GM19099 (cell line): ENCODE measurements around the gene DCDC2B.
A peak's percentile ranks its signal among the peaks of the same experiment; 100 is the strongest.

Source experiments
- POLR2A ChIP-seq: IDR thresholded peaks from 3 replicates; pipeline ENCODE4 v1.6.1; 2011; ENCODE audit warnings: low read depth; ENCODE audit not compliant: insufficient read length; ENCODE audit errors: extremely low read depth

Gene DCDC2B

GRCh38 chr1:32208891-32209328 lies at the start of gene DCDC2B:
Gene DCDC2B, plus strand, starts transcription at chr1:32209089. Its CDS starts 5 bp downstream, at chr1:32209094.
- no peak for TF ChIP-seq POLR2A

DNA sequence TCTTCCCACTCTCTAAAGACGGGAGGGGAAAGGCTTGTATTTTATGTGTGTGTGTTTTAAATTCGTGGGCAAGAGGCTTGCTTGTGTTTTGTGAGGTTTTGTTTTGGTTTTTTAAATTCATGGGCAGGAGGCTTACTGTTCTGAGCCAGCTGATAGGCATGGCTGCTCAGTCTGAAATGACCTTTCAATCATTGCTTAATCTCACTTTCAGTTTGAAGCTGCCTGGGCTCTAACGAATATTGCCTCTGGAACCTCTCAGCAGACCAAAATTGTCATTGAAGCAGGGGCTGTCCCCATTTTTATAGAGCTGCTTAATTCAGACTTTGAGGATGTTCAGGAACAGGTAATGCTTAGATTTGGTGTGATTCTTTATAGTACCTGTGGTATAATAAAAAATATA lies 49.7 kb upstream of the DCDC2B start:
- no peak for TF ChIP-seq POLR2A

DNA sequence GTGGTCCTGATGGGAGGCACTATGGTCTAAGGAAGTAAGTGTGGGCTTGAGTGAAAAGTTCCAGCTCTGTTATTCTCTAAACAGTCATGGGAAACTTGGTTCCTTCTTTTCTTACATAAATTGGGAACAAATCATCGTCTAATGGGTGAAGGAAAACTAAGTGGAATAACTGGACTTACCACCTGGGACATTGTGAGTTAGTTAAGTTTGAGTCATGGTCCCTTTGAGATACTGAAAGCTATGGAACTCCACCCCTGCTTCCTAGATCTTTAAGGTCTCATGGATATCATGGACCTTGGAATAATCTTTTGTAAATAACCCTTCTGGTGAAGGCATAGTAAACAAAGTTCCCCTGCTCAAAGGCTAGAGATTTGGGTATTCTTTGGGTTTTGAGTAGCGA lies 45.5 kb upstream of the DCDC2B start:
- TF ChIP-seq POLR2A = no peak

DNA sequence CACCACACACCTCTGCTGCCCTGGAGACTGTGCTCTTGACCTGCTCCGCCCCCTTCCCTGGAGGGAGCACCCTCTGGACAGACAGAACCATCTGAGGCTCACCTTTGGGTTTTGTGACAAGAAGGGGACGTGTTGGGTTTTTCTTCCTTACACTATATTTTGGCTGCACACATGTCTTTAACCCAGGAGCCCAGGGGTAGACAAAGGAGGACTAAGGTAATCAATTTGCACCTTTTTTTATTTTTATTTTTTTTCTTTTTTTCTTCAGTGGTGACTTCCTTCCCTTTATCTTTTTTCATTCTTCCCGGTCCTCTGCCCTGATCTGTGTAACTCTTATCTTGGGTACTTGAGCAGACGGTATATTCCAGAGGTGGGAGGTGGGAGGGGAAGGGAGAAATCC lies 37.9 kb upstream of the DCDC2B start:
- TF ChIP-seq POLR2A = no peak

GRCh38 chr1:32172621-32173245 lies 36.2 kb upstream of the DCDC2B start:
- TF ChIP-seq POLR2A = no peak

GRCh38 chr1:32178380-32179192 lies 30.3 kb upstream of the DCDC2B start:
- TF ChIP-seq POLR2A = no peak

- TF ChIP-seq POLR2A = no peak
Measured at GRCh38 chr1:32179193-32179442, 29.8 kb upstream of the DCDC2B start.

DNA sequence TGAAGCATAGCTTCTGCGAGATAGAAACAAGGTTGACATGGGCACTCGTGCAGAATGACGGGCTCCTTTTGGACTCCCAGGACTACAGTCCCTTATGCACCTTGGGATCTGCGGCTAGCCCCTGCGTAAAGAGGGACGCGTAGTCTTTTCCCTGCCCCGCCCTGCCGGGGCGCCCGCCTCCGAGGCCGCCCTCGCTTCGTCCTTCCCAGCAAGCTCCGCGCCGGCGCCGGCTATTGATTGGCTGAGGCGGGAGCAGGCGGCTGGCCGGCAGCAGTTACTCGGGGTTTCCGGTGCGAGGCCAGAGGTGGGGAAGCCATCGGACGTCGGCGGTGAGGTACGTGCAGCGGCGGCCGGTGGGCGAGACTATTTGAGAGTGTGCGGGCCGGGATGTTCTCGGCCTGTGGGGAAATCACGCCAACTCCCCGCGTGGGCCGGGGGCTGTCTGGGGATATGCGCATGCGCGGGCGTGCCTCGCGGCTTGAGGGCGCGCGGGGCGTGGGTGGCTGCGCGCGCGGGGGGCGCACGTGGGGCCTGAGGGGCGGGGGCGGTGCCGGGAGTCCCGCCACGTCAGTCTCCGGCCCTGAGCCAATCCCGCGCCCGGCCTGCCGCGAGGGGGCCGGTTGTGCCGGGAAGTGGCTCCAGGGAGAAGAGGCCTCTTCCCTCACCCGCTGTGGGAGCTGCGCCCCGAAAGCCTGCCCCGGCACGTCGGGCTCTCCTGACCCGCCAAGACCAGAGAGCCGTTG lies 29.3 kb upstream of the DCDC2B start, which contains the start of gene TXLNA:
Gene TXLNA, plus strand, starts transcription at position 233 of the 743 bp plus-strand sequence. CDS start 671 bp downstream, outside the sequence.
- peak; percentile 95 for TF ChIP-seq POLR2A

GRCh38 chr1:32180186-32181060 lies 28.5 kb upstream of the DCDC2B start:
- TF ChIP-seq POLR2A = peak; percentile 17

GRCh38 chr1:32181065-32181464 lies 27.8 kb upstream of the DCDC2B start:
- no peak for TF ChIP-seq POLR2A

- TF ChIP-seq POLR2A = no peak
Measured at GRCh38 chr1:32181563-32181962, 27.3 kb upstream of the DCDC2B start.

- TF ChIP-seq POLR2A = no peak
Measured at GRCh38 chr1:32182060-32182459, 26.8 kb upstream of the DCDC2B start.

DNA sequence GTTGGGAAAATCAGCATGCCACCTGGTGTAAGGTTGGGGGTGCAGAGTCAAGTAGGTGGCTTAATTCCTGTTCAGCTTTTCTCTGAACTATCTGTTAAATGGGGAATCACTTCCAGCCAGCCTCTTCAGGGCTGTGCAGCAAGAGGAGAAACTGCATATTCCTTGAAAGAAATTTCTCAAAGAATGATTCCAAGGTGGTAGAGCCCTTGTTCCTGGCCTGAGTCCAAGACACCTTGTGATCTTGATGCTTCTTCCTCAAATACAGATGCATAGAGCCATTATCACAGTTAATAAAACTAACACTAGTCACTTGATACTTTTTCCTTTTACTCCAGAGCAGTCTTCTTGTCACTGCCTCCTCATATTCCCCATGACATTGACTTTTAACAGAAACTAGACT lies 24.2 kb upstream of the DCDC2B start:
- no peak for TF ChIP-seq POLR2A

GRCh38 chr1:32186077-32186476 lies 22.8 kb upstream of the DCDC2B start:
- TF ChIP-seq POLR2A = no peak

DNA sequence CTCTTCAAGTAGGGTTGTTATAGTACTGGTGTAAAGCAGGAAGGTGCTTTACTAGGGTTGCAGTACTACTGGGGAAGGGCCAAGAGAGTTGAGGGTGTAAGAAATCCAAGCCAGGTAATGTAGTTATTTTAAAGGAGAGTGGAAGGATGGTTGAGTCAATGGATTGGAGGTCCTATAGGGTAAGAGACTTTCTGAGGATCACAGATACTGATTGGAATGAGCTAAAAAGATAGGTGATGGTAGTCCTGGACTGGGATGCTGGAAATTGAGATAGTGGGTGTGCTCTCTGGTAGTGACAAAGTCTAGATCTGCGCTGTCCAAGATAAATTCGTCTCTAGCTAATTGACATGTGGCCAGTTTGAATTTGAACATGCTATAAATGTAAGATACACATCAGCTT lies 22.4 kb upstream of the DCDC2B start:
- TF ChIP-seq POLR2A = no peak
